HEK293 (cell line): ENCODE measurements around the gene COL6A1.

Source experiments
- CTCF ChIA-PET: fragments of 350-600 bp; formaldehyde crosslinking; extraction: SDS; loops from one replicate; lab custom pipeline; 2021; ENCODE audit warnings: antibody characterized with exemption; lab: Yijun Ruan, JAX
- POLR2A ChIA-PET: fragments of 300-600 bp; formaldehyde crosslinking; extraction: SDS; loops from one replicate; lab custom pipeline; 2020; ENCODE audit warnings: antibody characterized with exemption, inconsistent platforms; lab: Yijun Ruan, JAX
- H3K27ac ChIP-seq: fragments of 200-500 bp; sonication (Bioruptor generic); 2 replicates; pipeline ENCODE4 v1.5.1; 2014; ENCODE audit warnings: low read depth, low read length, control low read depth, inconsistent platforms; ENCODE audit errors: extremely low read depth
- H3K36me3 ChIP-seq, 2 experiments: fragments of 200-500 bp in 1 of 2; sonication (Bioruptor generic) in 1 of 2; 1 replicate in 1 of 2; 2 replicates in 1 of 2; pipeline ENCODE4 v1.5.1; 2014 to 2017; ENCODE audit warnings: inconsistent platforms in 2 of 2, low read length in 2 of 2; ENCODE audit not compliant: control insufficient read depth in 2 of 2, insufficient read depth in 1 of 2
- H3K4me1 ChIP-seq: fragments of 200-500 bp; sonication (Bioruptor generic); 2 replicates; pipeline ENCODE4 v1.5.1; 2014; ENCODE audit warnings: mild to moderate bottlenecking, low read length, inconsistent platforms; ENCODE audit not compliant: control insufficient read depth, insufficient read depth
- H3K4me3 ChIP-seq: 2 replicates; pipeline ENCODE4 v1.5.1; 2011; ENCODE audit warnings: low read depth, mild to moderate bottlenecking, control low read depth, low read length, moderate library complexity
- H3K9me3 ChIP-seq: fragments of 200-500 bp; sonication (Bioruptor generic); 2 replicates; pipeline ENCODE4 v1.5.1; 2014; ENCODE audit warnings: low read depth, low read length, inconsistent platforms; ENCODE audit not compliant: control insufficient read depth, insufficient read depth
- AEBP2 ChIP-seq: fragments of 450-650 bp; formaldehyde crosslinking; IDR thresholded peaks from 2 replicates; pipeline ENCODE4 v1.5.1; 2016; ENCODE audit warnings: missing biosample characterization, missing genetic modification characterization, borderline replicate concordance
- KLF7 ChIP-seq: fragments of 450-650 bp; formaldehyde crosslinking; IDR thresholded peaks from 2 replicates; pipeline ENCODE4 v1.5.1; 2016; ENCODE audit warnings: missing biosample characterization, missing genetic modification characterization, borderline replicate concordance
- KLF9 ChIP-seq: fragments of 450-650 bp; formaldehyde crosslinking; IDR thresholded peaks from 2 replicates; pipeline ENCODE4 v1.5.1; 2016; ENCODE audit warnings: missing biosample characterization, missing genetic modification characterization, low read depth
- SALL2 ChIP-seq: fragments of 450-650 bp; formaldehyde crosslinking; IDR thresholded peaks from 2 replicates; pipeline ENCODE4 v1.5.0; 2017; ENCODE audit warnings: missing biosample characterization, mild to moderate bottlenecking, missing genetic modification characterization, borderline replicate concordance
- SP2 ChIP-seq: fragments of 450-650 bp; formaldehyde crosslinking; IDR thresholded peaks from 2 replicates; pipeline ENCODE4 v1.5.1; 2016; ENCODE audit warnings: missing biosample characterization, missing genetic modification characterization
- ZBTB8A ChIP-seq: fragments of 450-650 bp; formaldehyde crosslinking; IDR thresholded peaks from 2 replicates; pipeline ENCODE4 v1.5.1; 2016; ENCODE audit warnings: missing biosample characterization, missing genetic modification characterization
- ZEB2 ChIP-seq: fragments of 450-650 bp; formaldehyde crosslinking; IDR thresholded peaks from 2 replicates; pipeline ENCODE4 v1.5.1; 2016; ENCODE audit warnings: missing biosample characterization, missing genetic modification characterization
- ZNF132 ChIP-seq: fragments of 450-650 bp; formaldehyde crosslinking; IDR thresholded peaks from 2 replicates; pipeline ENCODE4 v1.5.1; 2017; ENCODE audit warnings: missing biosample characterization, missing genetic modification characterization, borderline replicate concordance
- ZNF16 ChIP-seq: fragments of 450-650 bp; formaldehyde crosslinking; IDR thresholded peaks from 2 replicates; pipeline ENCODE4 v1.5.1; 2016; ENCODE audit warnings: low read depth, missing biosample characterization, missing genetic modification characterization
- ZNF175 ChIP-seq: fragments of 450-650 bp; formaldehyde crosslinking; IDR thresholded peaks from 2 replicates; pipeline ENCODE4 v1.5.1; 2016; ENCODE audit warnings: missing biosample characterization, missing genetic modification characterization
- ZNF19 ChIP-seq: fragments of 450-650 bp; formaldehyde crosslinking; IDR thresholded peaks from 2 replicates; pipeline ENCODE4; 2016; ENCODE audit warnings: missing biosample characterization, missing genetic modification characterization, low read depth
- ZNF24 ChIP-seq: fragments of 450-650 bp; formaldehyde crosslinking; IDR thresholded peaks from 2 replicates; pipeline ENCODE4 v1.5.1; 2016; ENCODE audit warnings: missing biosample characterization, missing genetic modification characterization
- ZNF341 ChIP-seq: fragments of 450-650 bp; formaldehyde crosslinking; IDR thresholded peaks from 2 replicates; pipeline ENCODE4; 2016; ENCODE audit warnings: low read depth, missing biosample characterization, missing genetic modification characterization
- ZNF391 ChIP-seq: fragments of 450-650 bp; formaldehyde crosslinking; IDR thresholded peaks from 2 replicates; pipeline ENCODE4 v1.5.1; 2016; ENCODE audit warnings: low read depth, missing biosample characterization, missing genetic modification characterization, borderline replicate concordance
- ZNF416 ChIP-seq: fragments of 450-650 bp; formaldehyde crosslinking; IDR thresholded peaks from 2 replicates; pipeline ENCODE4 v1.5.1; 2016; ENCODE audit warnings: missing biosample characterization, missing genetic modification characterization
- ZNF433 ChIP-seq: fragments of 450-650 bp; formaldehyde crosslinking; IDR thresholded peaks from 2 replicates; pipeline ENCODE4 v1.5.1; 2016; ENCODE audit warnings: missing biosample characterization, missing genetic modification characterization, low read depth
- ZNF521 ChIP-seq: fragments of 450-650 bp; formaldehyde crosslinking; IDR thresholded peaks from 2 replicates; pipeline ENCODE4 v1.5.1; 2017; ENCODE audit warnings: missing biosample characterization, mild to moderate bottlenecking, missing genetic modification characterization
- ZNF596 ChIP-seq: fragments of 450-650 bp; IDR thresholded peaks from 2 replicates; pipeline ENCODE4 v1.5.0; 2018; ENCODE audit warnings: missing biosample characterization, mild to moderate bottlenecking, missing genetic modification characterization, moderate library complexity
- ZNF621 ChIP-seq: fragments of 450-650 bp; formaldehyde crosslinking; IDR thresholded peaks from 2 replicates; pipeline ENCODE4 v1.5.1; 2017; ENCODE audit warnings: missing biosample characterization, missing genetic modification characterization
- ZNF623 ChIP-seq: fragments of 450-650 bp; formaldehyde crosslinking; IDR thresholded peaks from 2 replicates; pipeline ENCODE4 v1.5.1; 2016; ENCODE audit warnings: missing biosample characterization, missing genetic modification characterization
- ZNF629 ChIP-seq: fragments of 450-650 bp; formaldehyde crosslinking; IDR thresholded peaks from 2 replicates; pipeline ENCODE4 v1.5.1; 2017; ENCODE audit warnings: missing biosample characterization, missing genetic modification characterization
- ZNF692 ChIP-seq: fragments of 450-650 bp; formaldehyde crosslinking; IDR thresholded peaks from 2 replicates; pipeline ENCODE4 v1.5.1; 2016; ENCODE audit warnings: missing biosample characterization, missing genetic modification characterization
- ZNF747 ChIP-seq: fragments of 450-650 bp; formaldehyde crosslinking; IDR thresholded peaks from 2 replicates; pipeline ENCODE4 v1.5.1; 2016; ENCODE audit warnings: missing biosample characterization, missing genetic modification characterization
- TF ChIP-seq, protein P1 (sequence below): fragments of 450-650 bp; formaldehyde crosslinking; IDR thresholded peaks from 2 replicates; pipeline ENCODE4 v1.5.1; 2017; ENCODE audit warnings: missing biosample characterization, missing genetic modification characterization

COL6A1 gene

DNA sequence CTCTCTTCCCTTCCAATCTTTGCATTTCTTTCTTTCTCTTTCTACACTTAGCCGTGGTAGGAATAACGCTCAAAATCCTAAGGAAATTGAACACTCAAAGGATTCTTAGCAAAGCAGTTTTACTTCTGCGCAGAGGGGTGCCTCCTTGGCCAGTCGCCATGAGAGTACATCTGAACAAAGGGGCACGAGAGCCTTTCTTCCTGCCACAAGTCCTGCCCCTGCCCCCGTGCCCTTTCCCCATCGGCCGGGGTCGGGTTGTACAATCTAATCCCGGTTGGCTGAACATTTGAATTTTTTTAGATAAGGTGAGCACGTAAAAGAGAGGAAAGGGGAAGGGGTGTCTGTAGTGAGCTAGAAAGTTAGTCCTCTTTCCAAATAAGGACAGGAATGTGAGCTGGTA, 28.6 kb upstream of the COL6A1 start (continued):
- TF ChIP-seq KLF7 (tag by site-specific recombination) (no peak), ZNF391 (tag by site-specific recombination) (no peak), KLF9 (tag by site-specific recombination) (no peak), ZNF341 (tag by site-specific recombination) (no peak), ZEB2 (tag by site-specific recombination) (no peak), ZBTB8A (no peak)

DNA sequence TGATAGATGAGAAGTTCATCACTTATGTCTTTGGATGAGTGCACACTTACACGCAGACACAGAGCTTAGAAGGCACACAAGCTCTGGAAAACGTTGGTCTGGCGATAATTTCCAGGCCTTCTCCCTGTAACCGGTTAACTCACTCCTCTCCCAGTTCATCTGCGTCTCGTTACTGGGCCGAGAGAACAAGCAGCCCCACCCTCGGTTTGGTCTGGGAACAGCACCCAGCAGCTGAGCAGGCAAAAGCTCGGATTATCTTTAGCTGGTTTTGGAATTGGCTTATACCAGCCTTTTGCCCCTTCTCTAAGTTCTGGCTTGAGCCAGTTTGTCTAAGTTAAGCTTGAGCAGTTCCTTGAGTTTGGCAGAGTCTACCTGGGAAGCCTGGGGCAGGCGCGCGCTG, 27.3 kb upstream of the COL6A1 start:
- Histone ChIP-seq H3K4me1 (peaks cover 5% of the 10 kb centered on the region), H3K4me3 (no peak overlapping the region), H3K9me3 (no peaks in the 10 kb centered on the region), H3K27ac (no peak overlapping the region), H3K36me3 (no peaks in the 10 kb centered on the region)
- TF ChIP-seq ZNF623 (tag by site-specific recombination): no peak
- no peak for TF ChIP-seq ZNF24 (tag by site-specific recombination)
- TF ChIP-seq ZNF416: no peak
- TF ChIP-seq ZNF692 (tag by site-specific recombination): no peak
- TF ChIP-seq AEBP2: no peak
- POLR2A ChIA-PET: interaction anchor here (1.5 kb wide), 1 partner anchor 20 kb away, joined by 4 read pairs; no protein-coding TSS in a partner anchor
- CTCF ChIA-PET: interaction anchor here (0.5 to 1.9 kb wide), 3 partner anchors 17 to 789 kb away, joined by 3 to 14 read pairs (median 9); no protein-coding TSS in a partner anchor

GRCh38 chr21:45954921-45955320, 26.6 kb upstream of the COL6A1 start:
- TF ChIP-seq ZNF132 (tag by site-specific recombination) (no peak), ZNF175 (tag by site-specific recombination) (no peak), ZNF596 (tag by site-specific recombination) (no peak), SP2 (tag by site-specific recombination) (no peak), ZNF521 (tag by site-specific recombination) (no peak), AEBP2 (no peak), ZNF19 (tag by site-specific recombination) (no peak), ZNF747 (tag by site-specific recombination) (no peak), ZNF629 (tag by site-specific recombination) (no peak), ZNF433 (no peak), SALL2 (tag by site-specific recombination) (no peak), ZNF24 (tag by site-specific recombination) (no peak), ZNF621 (tag by site-specific recombination) (no peak), ZNF16 (tag by site-specific recombination) (no peak)
- TF ChIP-seq, protein P1, sequence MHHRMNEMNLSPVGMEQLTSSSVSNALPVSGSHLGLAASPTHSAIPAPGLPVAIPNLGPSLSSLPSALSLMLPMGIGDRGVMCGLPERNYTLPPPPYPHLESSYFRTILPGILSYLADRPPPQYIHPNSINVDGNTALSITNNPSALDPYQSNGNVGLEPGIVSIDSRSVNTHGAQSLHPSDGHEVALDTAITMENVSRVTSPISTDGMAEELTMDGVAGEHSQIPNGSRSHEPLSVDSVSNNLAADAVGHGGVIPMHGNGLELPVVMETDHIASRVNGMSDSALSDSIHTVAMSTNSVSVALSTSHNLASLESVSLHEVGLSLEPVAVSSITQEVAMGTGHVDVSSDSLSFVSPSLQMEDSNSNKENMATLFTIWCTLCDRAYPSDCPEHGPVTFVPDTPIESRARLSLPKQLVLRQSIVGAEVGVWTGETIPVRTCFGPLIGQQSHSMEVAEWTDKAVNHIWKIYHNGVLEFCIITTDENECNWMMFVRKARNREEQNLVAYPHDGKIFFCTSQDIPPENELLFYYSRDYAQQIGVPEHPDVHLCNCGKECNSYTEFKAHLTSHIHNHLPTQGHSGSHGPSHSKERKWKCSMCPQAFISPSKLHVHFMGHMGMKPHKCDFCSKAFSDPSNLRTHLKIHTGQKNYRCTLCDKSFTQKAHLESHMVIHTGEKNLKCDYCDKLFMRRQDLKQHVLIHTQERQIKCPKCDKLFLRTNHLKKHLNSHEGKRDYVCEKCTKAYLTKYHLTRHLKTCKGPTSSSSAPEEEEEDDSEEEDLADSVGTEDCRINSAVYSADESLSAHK (tag by site-specific recombination): no peak
- Histone ChIP-seq H3K9me3 (no peaks in the 10 kb centered on the region), H3K4me3 (no peak overlapping the region), H3K36me3 (no peaks in the 10 kb centered on the region), H3K4me1 (peaks cover 5% of the 10 kb centered on the region), H3K27ac (no peak overlapping the region)
- CTCF ChIA-PET: interaction anchor here (0.5 to 1.9 kb wide), 2 partner anchors 16 to 789 kb away, joined by 3 to 14 read pairs; no protein-coding TSS in a partner anchor
- POLR2A ChIA-PET: interaction anchor here (0.7 to 1.5 kb wide), 2 partner anchors 19 to 514 kb away, joined by 4 read pairs; no protein-coding TSS in a partner anchor
